ENCODE measurements around the gene S1PR4. TPM values are rescaled to one million over a fixed set of nuclear protein-coding genes. Genes with fewer than 3 reads are reported as not detected.
A peak's percentile ranks its signal among the peaks of the same experiment; 100 is the strongest.

S1PR4 gene
- total RNA-seq, 1 donor from 2014 or later = not detected

- Histone ChIP-seq H3K9ac (ENCODE audit: low read length) (no peak overlapping the region), H3K4me2 (ENCODE audit: low read length) (peak overlapping the region; percentile 28), H3K27ac (ENCODE audit: low read depth, low read length) (peak overlapping the region; percentile 25)
These were observed 1.7 kb upstream of the S1PR4 start for GRCh38 chr19:3176715-3177501.

GRCh38 chr19:3178973-3179738 is 587 bp downstream of the S1PR4 start:
- Mint-ChIP-seq H3K4me3 (ENCODE audit: unreplicated experiment) (no peak overlapping the region), H3K27me3 (ENCODE audit: low read depth, unreplicated experiment) (no peaks in the 10 kb centered on the region), H3K4me1 (ENCODE audit: low read depth, unreplicated experiment) (no peaks in the 10 kb centered on the region), H3K9me3 (ENCODE audit: unreplicated experiment) (no peaks in the 10 kb centered on the region), H3K36me3 (ENCODE audit: low read depth, unreplicated experiment) (no peaks in the 10 kb centered on the region), H3K27ac (ENCODE audit: unreplicated experiment) (no peak overlapping the region)
- Histone ChIP-seq H3K36me3 (ENCODE audit: insufficient read depth, low read length) (no peaks in the 10 kb centered on the region), H2AFZ (ENCODE audit: low read depth, low read length) (no peak overlapping the region), H3K4me2 (ENCODE audit: low read length) (no peak overlapping the region), H3K27me3 (ENCODE audit: insufficient read depth, low read length) (no peaks in the 10 kb centered on the region), H3K9me3 (ENCODE audit: insufficient read depth, low read depth, low read length) (no peaks in the 10 kb centered on the region), H4K20me1 (ENCODE audit: insufficient read depth, low read length) (no peaks in the 10 kb centered on the region), H3K27ac (ENCODE audit: low read depth, low read length) (no peak overlapping the region), H3K79me2 (ENCODE audit: insufficient read depth, low read length) (no peaks in the 10 kb centered on the region), H3K9ac (ENCODE audit: low read length) (no peak overlapping the region), H3K4me3 (ENCODE audit: insufficient read depth, low read depth, low read length) (no peak overlapping the region), H3K4me1 (ENCODE audit: insufficient read depth, low read length) (peaks cover 9% of the 10 kb centered on the region)
- FAIRE-seq = no peak
- no peak for DNase-seq (ENCODE audit: low read depth)
- TF ChIP-seq EZH2 (IDR thresholded peaks at IDR 0.05; ENCODE audit: insufficient read depth, low read length) (no peak), CTCF (IDR thresholded peaks at IDR 0.05; ENCODE audit: insufficient read depth, low read depth, low read length) (no peak)

More at GRCh38 chr19:3176715-3177501, 1.7 kb upstream of the S1PR4 start:
- no peaks in the 10 kb centered on the region for H3K36me3 Mint-ChIP-seq (ENCODE audit: low read depth, unreplicated experiment)
- no peaks in the 10 kb centered on the region for H4K20me1 ChIP-seq (ENCODE audit: insufficient read depth, low read length)
- H3K27ac Mint-ChIP-seq (ENCODE audit: unreplicated experiment) = peak overlapping the region; percentile 53
- no peaks in the 10 kb centered on the region for H3K9me3 Mint-ChIP-seq (ENCODE audit: unreplicated experiment)
- H3K4me1 ChIP-seq (ENCODE audit: insufficient read depth, low read length) = peaks cover 9% of the 10 kb centered on the region
- FAIRE-seq = no peak
- H3K4me3 Mint-ChIP-seq (ENCODE audit: unreplicated experiment) = no peak overlapping the region
- peak overlapping the region; percentile 8 for H2AFZ ChIP-seq (ENCODE audit: low read depth, low read length)
- no peaks in the 10 kb centered on the region for H3K4me1 Mint-ChIP-seq (ENCODE audit: low read depth, unreplicated experiment)
- H3K4me3 ChIP-seq (ENCODE audit: insufficient read depth, low read depth, low read length) = no peak overlapping the region
- TF ChIP-seq EZH2 (IDR thresholded peaks at IDR 0.05; ENCODE audit: insufficient read depth, low read length) = no peak
- no peak for TF ChIP-seq CTCF (IDR thresholded peaks at IDR 0.05; ENCODE audit: insufficient read depth, low read depth, low read length)
- no peaks in the 10 kb centered on the region for H3K9me3 ChIP-seq (ENCODE audit: insufficient read depth, low read depth, low read length)
- DNase-seq (ENCODE audit: low read depth) = peak; percentile 63
- H3K36me3 ChIP-seq (ENCODE audit: insufficient read depth, low read length) = no peaks in the 10 kb centered on the region
- no peaks in the 10 kb centered on the region for H3K27me3 ChIP-seq (ENCODE audit: insufficient read depth, low read length)
- H3K79me2 ChIP-seq (ENCODE audit: insufficient read depth, low read length) = no peaks in the 10 kb centered on the region
- H3K27me3 Mint-ChIP-seq (ENCODE audit: low read depth, unreplicated experiment) = peaks cover 1% of the 10 kb centered on the region

All from astrocyte (in vitro differentiated cells and primary cell).